CD4-positive, alpha-beta T cell treated with Interleukin-15 for 1 hour (primary cell): Measurements from ENCODE around the gene LSG1.
"Not testable (repeated sequence)": the region's sequence is repeated elsewhere in the genome, so short reads cannot be mapped to it uniquely, and the experiment has no call there.

Experiments
- DNase-seq: peaks from one replicate; pipeline ENCODE4 v3.0.0-alpha.2; 2020

LSG1 gene

DNA sequence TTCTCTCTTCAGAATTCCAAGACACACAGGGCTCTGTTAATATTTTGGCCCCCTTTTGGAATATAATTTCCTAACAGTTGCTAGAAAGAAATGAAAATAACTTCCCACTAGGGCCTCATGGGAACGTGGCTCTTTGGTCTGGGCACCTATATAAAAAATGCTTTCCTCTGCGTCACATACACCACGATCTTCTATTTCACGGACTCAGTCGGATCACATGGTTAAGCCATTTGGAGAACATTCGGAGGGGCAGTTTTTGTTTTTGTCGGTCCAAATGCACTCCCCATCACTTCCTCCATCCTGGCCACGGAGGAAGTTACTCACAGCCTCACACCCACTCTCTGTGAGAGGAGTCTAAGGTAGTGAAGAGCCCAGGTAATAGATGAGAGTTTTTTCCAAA, 59.8 kb downstream of the LSG1 start:
- DNase-seq = no peak

DNA sequence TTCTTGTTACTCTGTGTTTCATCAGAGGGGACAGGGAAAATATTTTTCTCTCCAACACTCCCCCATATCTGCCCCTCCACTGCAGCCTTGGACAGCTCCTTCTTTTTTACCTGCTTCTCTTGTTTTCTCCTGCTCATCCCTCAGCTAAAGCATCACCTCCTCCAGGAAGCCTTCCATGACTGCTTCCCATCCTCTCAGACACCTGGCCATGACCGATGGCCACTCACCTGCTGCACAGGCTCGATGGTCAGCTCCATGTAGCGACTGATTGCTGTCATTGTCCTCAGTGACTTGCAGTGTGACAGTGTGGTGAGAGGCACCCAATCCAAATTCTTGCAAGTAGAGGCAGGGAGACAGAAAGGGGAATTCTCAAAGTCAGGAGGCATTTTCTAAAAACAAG, 61.3 kb downstream of the LSG1 start:
- no peak for DNase-seq

DNA sequence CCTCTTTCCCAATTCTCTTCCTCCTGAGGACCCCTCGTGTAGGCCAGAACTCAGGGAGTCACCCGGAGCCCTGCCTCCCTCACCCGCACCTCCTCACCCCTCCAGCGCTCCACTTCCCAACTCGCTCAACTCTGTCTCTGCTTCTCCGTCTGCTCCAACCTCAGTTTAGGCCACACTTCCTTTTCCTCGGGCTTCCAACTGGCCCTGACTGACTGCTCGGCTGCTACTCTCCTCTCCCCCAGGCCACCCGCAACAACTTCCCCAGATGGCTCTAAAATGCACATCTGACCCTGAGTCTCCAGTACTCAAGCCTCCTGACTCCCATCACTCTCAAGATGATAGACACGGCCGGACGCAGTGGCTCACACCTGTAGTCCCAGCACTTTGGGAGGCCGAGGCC, 62.4 kb downstream of the LSG1 start:
- no peak for DNase-seq

DNA sequence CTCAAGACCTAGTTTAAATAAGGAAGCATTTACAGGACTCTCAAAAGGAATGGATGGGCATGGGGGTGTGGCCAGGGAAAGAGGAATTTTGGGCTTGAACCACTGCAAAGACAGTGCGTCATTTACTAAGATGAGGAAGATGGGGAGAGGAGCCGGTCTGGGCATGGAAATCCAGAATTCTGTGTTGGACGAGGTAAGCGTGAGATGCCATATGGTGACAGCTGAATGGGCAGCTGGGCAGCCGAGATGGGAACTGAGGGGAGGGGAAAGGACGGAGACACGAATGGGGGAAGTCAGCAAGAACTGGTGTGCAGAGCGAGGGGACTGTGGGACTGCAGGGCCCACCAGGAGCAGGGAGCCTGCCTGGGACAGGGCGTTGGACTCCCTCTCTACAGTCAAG, 63.0 kb downstream of the LSG1 start:
- no peak for DNase-seq

DNA sequence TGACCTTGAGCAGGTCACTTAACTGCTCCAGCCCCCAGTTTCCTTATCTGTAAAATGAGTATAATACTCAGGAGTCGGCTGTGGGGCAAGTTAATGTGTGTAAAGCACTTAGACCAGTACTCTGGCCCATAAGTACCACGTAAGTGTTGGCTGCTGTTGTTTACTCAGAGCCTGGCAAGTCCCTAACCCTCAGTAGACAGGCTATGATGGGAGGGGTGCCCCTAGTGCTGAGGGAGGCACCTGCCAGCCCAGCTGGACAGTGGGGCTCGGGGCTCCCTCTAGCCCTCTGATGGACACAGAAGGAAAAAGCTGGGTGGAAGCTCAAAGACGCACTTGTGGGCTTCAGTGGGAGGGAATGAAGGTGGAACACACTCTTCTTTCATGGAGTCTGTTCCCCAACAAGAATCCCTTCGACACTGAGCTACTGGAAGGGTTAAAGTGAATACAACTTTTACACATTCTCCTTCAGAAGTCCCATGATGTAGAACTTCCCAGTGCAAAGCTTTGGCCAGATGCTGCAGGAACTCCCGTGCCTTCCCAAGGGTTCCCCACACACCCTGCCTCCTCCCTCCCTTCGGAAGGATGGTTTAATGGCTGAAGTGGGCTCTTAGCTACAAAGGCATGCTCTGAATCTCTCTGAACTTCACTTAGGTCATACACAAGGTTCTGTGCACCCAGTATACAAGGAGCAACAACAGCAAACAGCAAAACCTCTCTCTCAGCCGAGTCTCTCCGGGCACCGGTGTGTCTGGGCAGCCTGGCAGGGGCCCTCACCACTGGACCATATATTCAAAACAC, 64.2 kb downstream of the LSG1 start:
- DNase-seq = no peak

DNA sequence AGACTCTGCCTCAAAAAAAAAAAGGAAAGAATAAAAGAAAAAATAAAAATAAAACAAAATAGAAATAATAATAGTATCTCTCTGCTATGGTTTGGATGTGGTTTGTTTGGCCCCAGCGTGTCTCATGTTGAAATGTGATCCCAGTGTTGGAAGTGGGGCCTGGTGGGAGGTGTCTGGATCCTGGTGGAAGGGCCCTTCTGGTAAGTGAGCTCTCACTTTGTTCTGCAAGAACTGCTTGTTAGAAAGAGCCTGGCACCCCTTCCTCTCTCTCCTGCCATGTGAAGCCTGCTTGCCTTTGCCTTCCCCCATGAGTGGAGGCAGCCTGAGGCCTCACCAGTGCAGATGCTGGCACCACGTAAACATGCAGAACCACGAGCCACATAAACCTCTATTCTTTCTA, 65.0 kb downstream of the LSG1 start:
- no peak for DNase-seq

DNA sequence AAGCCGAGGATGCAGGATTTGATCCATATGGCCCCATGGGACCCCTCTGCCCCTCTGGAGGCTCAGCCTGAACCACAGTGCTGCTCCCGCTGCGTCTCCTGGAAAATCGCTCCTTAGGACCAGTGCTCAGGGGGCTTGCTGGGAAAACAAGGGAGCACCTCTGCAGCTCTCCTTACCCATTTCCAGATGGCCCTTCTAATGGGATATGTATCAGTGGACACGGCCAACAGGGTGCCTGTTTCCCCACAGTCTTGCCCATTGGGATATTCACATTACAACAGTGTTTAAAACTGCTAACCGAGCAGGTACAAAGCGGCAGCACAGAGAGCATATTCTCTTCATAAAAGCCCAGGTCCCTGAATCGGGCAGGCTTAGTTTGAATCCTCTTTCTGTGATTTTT, 65.8 kb downstream of the LSG1 start:
- no peak for DNase-seq

DNA sequence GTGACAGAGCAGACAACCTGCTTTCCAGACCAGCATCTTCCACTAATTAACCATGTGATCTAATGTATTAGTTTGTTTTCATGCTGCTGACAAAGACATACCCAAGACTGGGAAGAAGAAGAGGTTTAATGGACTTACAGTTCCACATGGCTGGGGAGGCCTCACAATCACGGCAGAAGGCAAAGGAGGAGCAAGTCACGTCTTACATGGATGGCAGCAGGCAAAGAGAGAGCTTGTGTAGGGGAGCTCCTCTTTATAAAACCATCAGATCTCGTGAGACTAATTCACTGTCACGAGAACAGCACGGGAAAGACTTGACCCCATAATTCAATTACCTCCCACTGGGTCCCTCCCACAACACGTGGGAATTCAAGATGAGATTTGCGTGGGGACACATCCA, 66.7 kb downstream of the LSG1 start:
- not testable (repeated sequence) for DNase-seq

DNA sequence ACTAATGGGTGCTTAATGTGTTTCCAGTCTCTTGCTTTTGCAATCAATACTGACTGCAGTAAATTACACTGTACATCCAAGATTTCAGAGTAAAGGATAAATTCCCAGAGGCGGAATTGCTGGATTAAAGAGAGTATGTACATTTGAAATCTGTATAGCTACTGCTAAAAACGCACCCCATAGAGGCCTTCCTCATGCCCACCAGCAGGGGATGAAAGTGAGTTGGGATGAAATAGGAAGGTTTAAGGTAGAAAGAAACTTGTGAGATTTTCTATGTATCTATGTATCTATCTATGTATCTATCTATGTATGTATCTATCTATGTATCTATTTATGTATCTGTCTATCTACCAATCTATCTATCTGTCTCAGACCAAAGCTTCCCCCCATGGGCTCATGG, 67.2 kb downstream of the LSG1 start:
- no peak for DNase-seq

DNA sequence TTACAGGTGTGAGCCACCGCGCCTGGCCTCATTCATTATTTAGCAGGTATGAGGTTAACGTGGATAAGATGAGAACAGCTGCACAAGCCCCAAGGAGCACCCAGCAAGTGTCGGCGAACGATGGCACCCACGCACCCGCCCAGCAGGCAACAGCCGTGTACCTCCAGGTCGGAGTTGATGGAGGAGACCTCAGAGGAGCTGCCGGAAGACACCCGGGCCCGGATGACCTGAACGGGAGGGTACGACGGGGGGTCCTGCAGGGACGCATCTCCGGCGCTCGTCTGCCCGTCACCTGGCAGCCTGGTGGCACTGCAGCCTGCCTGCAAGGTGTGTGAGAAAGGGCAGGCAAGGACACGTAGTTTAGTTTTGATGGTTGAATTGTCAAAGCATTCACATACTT, 67.9 kb downstream of the LSG1 start:
- no peak for DNase-seq

DNA sequence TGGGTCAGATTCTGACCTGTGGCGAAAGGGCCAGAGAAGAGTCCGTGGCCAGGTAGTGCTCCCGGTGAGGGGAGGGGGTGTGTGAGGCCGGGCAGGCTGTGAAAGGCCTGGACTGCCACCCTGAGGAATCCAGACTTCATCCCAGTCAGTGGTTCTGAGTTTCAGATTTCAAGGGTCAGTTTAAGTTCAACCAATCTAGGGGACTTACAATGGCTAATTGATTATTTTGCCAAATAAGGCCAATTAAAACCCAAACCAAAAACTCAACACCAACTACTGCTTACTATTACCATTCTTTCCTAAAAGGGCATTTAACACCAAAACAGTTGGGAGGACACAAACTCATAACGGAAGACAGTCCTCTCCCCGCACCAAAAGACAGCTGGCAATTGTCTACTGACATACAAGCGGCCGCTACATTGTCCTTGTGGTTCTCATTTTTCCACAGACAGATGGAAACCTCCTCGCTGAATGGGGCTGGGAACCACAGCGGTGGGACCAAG, 69.3 kb downstream of the LSG1 start:
- no peak for DNase-seq

DNA sequence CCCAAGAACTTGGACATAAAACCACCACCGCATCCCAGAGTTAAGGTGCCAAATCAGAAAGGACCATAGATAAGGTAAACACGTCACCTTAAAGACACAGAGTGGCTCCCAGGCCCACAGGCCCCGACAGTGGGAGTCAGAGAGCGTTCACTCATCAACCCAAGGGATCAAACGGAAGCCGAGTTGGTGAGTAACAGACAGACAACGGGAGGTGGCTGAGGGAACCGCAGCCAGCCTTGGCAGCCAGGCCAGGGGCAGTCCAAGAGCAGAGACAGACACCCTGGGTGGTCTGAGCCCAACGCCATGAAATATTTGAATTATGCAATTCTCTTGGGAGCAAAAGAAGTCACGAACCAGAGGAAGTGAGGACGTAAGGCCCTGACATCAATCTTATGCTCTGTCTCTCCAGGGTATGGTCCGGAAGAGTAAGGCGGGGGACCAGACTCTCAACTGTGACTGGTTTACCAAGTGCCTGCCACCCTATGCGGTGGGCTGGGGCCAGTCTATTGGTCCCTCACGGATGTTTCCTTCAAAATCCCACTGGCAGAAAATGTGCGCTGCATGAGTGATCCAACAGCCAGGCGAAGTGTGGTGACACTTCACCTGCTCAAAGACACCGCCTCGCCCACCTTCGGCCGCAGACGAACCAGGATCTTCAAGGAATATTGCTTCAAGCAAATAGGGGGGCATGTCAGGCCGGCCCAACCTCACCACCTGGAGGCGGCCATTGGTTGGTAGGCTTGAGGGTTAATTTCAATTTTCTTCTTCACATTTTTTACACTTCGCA, 73.0 kb downstream of the LSG1 start:
- no peak for DNase-seq

DNA sequence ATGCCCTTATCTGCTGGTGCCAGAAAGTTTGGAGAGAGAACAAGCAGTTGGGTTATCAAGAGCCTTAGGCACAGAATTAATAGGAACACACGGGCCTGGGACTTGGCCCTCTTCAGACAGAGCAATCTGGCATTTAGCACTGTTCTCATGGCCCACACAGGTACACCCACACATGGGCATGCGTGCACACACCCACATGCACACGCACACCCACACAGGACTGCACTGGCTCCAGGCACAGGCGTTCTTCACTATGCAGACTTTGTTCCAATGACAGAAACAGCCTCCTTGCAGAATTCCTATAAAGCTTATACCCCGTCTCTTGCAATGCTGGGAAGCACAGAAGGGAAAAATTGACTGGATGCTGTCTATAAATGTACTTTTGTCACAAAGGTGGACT, 75.1 kb downstream of the LSG1 start:
- no peak for DNase-seq

DNA sequence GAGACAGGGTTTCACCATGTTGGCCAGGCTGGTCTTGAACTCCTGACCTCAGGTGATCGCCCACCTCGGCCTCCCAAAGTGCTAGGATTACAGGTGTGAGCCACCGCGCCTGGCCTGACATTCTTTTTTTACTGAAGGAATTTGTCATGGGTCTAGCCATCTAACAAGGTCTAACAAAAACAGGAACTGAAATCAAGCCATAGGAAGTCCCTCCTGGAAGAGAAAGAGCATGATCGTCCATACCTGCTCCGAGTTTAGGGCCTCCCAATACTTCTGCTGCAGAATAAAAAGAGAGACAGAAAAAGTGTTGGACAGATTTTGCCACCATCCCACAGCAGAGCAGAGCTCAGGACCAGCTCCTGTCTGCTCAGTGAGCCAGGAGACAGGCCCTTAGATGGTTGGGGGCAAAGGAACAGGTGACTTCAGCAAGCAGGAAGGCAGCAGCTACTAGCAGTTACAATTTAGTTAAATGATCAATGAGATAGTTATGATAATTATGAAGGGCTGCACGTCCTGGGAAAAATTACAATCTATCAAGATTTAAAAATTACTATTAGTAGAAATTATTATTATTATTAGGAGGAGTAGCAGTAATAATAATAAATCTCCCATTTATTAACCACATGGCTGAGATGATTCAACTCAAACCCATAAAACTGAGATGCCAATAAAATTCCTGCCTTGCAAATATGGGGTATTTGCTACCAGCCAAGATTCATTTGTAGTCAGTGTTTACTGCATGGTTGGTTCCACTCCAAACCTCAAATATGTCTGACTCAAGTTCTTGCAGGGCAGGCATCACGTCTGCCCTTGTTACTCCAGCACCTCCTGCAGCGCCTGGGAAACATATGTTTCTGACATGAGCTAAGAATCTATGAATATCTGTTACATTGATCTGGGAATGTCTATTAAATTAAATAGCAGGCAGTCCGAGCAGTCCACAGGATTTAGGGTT, 78.9 kb downstream of the LSG1 start:
- no peak for DNase-seq
